Measurements from ENCODE around the gene FZD8.

DNA sequence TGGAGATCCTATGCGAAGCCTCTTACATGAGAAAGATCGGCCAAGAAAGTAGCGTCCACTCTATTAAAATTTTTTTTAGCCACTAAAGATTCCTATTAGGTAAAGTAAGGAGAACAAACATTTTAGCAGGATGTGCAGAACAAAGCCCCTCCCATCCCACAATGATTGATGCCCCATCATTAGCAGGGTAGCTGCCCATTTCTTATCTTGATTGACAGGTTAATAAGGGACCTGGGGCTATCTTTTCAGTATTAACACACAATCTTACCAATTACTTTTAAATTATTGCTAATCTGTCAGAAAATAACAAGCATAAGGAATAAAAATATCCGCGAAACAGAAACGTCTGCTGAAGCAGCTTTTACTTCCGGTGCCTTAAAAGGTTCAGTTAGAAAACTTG, 5.1 kb downstream of the FZD8 start:
- no peak for TF ChIP-seq GATA3 (IDR thresholded peaks at IDR 0.05; ENCODE audit: low read depth, low read length)
- no peak for TF ChIP-seq GATA2 (IDR thresholded peaks at IDR 0.05; ENCODE audit: low read depth, low read length)
